ENCODE results near the gene TAAR6.

GRCh38 chr6:132612449-132613108, 42.5 kb downstream of the TAAR6 start:
- TF ChIP-seq, protein P1, sequence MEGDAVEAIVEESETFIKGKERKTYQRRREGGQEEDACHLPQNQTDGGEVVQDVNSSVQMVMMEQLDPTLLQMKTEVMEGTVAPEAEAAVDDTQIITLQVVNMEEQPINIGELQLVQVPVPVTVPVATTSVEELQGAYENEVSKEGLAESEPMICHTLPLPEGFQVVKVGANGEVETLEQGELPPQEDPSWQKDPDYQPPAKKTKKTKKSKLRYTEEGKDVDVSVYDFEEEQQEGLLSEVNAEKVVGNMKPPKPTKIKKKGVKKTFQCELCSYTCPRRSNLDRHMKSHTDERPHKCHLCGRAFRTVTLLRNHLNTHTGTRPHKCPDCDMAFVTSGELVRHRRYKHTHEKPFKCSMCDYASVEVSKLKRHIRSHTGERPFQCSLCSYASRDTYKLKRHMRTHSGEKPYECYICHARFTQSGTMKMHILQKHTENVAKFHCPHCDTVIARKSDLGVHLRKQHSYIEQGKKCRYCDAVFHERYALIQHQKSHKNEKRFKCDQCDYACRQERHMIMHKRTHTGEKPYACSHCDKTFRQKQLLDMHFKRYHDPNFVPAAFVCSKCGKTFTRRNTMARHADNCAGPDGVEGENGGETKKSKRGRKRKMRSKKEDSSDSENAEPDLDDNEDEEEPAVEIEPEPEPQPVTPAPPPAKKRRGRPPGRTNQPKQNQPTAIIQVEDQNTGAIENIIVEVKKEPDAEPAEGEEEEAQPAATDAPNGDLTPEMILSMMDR (IDR thresholded peaks at IDR 0.05; ENCODE audit: low read depth, low read length): no peak
- TF ChIP-seq, protein P2, sequence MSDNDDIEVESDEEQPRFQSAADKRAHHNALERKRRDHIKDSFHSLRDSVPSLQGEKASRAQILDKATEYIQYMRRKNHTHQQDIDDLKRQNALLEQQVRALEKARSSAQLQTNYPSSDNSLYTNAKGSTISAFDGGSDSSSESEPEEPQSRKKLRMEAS (IDR thresholded peaks at IDR 0.05; ENCODE audit: low read depth, low read length): no peak
- no peak for TF ChIP-seq POLR2A (IDR thresholded peaks at IDR 0.05; ENCODE audit: extremely low read depth, insufficient read length)

Data from NB4 (cell line).